H9 (cell line): ENCODE data around the gene BAIAP2L1. TPM values are rescaled to one million over a fixed set of nuclear protein-coding genes. Genes with fewer than 3 reads are reported as not detected.

ENCODE experiments used
- DNase-seq: peaks from one replicate; pipeline ENCODE4 v3.0.0-alpha.2; 2017
- H2AFZ ChIP-seq: one replicate; pipeline ENCODE4 v1.6.1; 2013; ENCODE audit warnings: mild to moderate bottlenecking, low read length, control low read depth, moderate library complexity
- H2AK5ac ChIP-seq: 2 replicates; pipeline ENCODE4 v1.6.1; 2013; ENCODE audit warnings: low read length, control low read depth, mixed read lengths; ENCODE audit not compliant: insufficient read length
- H2BK120ac ChIP-seq: one replicate; pipeline ENCODE4 v1.6.1; 2013; ENCODE audit warnings: low read depth, mild to moderate bottlenecking, low read length, control low read depth, inconsistent platforms; ENCODE audit not compliant: poor library complexity, severe bottlenecking
- H2BK12ac ChIP-seq: 2 replicates; pipeline ENCODE4 v1.6.1; 2013; ENCODE audit warnings: low read length, control low read depth, mixed read lengths, low read depth; ENCODE audit not compliant: insufficient read length
- H2BK15ac ChIP-seq: 2 replicates; pipeline ENCODE4 v1.6.1; 2013; ENCODE audit warnings: low read depth, low read length, control low read depth
- H2BK20ac ChIP-seq: one replicate; pipeline ENCODE4 v1.6.1; 2013; ENCODE audit warnings: low read depth, mild to moderate bottlenecking, low read length, control low read depth, inconsistent platforms; ENCODE audit not compliant: poor library complexity, severe bottlenecking
- H2BK5ac ChIP-seq: 2 replicates; pipeline ENCODE4 v1.6.1; 2013; ENCODE audit warnings: low read length, control low read depth, mixed read lengths; ENCODE audit not compliant: insufficient read length
- H3K14ac ChIP-seq: 2 replicates; pipeline ENCODE4 v1.6.1; 2013; ENCODE audit warnings: low read length, control low read depth; ENCODE audit not compliant: insufficient read depth
- H3K18ac ChIP-seq: 2 replicates; pipeline ENCODE4 v1.6.1; 2013; ENCODE audit warnings: low read depth, mild to moderate bottlenecking, mixed read lengths, low read length, control low read depth; ENCODE audit not compliant: insufficient read length
- H3K23ac ChIP-seq: 2 replicates; pipeline ENCODE4 v1.6.1; 2013; ENCODE audit warnings: low read length, control low read depth, mixed read lengths, low read depth; ENCODE audit not compliant: insufficient read length
- H3K23me2 ChIP-seq: 2 replicates; pipeline ENCODE4 v1.6.1; 2013; ENCODE audit warnings: low read depth, mild to moderate bottlenecking, mixed read lengths, low read length, control low read depth; ENCODE audit not compliant: insufficient read length, poor library complexity, severe bottlenecking
- H3K27ac ChIP-seq: 2 replicates; pipeline ENCODE4 v1.5.1; 2013; ENCODE audit warnings: low read length, control low read depth, mixed read lengths, low read depth; ENCODE audit not compliant: insufficient read length
- H3K27me3 ChIP-seq: 2 replicates; pipeline ENCODE4 v1.6.1; 2013; ENCODE audit warnings: low read length, control low read depth, inconsistent platforms; ENCODE audit not compliant: insufficient read depth
- H3K4ac ChIP-seq: 2 replicates; pipeline ENCODE4 v1.6.1; 2013; ENCODE audit warnings: low read depth, mild to moderate bottlenecking, control low read depth, inconsistent platforms, low read length, moderate library complexity
- H3K4me1 ChIP-seq: 2 replicates; pipeline ENCODE4 v1.6.1; 2013; ENCODE audit warnings: low read length, control low read depth, inconsistent platforms; ENCODE audit not compliant: insufficient read depth
- H3K4me2 ChIP-seq: 2 replicates; pipeline ENCODE4 v1.6.1; 2013; ENCODE audit warnings: low read length, control low read depth, mixed read lengths; ENCODE audit not compliant: insufficient read length, insufficient read depth
- H3K56ac ChIP-seq: 2 replicates; pipeline ENCODE4 v1.6.1; 2013; ENCODE audit warnings: low read depth, mild to moderate bottlenecking, mixed read lengths, low read length, control low read depth; ENCODE audit not compliant: insufficient read length
- H3K79me1 ChIP-seq: 2 replicates; pipeline ENCODE4 v1.6.1; 2013; ENCODE audit warnings: low read depth, mild to moderate bottlenecking, moderate library complexity, low read length, control low read depth, inconsistent platforms; ENCODE audit not compliant: insufficient read depth, poor library complexity, severe bottlenecking
- H3K79me2 ChIP-seq: 2 replicates; pipeline ENCODE4 v1.6.1; 2013; ENCODE audit warnings: low read length, control low read depth, inconsistent platforms; ENCODE audit not compliant: insufficient read depth
- H3K9ac ChIP-seq: 2 replicates; pipeline ENCODE4 v1.6.1; 2013; ENCODE audit warnings: low read length, control low read depth, mixed read lengths; ENCODE audit not compliant: insufficient read length; ENCODE audit errors: extremely low read depth
- H3K9me3 ChIP-seq: one replicate; pipeline ENCODE4 v1.6.1; 2013; ENCODE audit warnings: low read depth, low read length, inconsistent platforms; ENCODE audit not compliant: control insufficient read depth
- H3T11ph ChIP-seq: one replicate; pipeline ENCODE4 v1.6.1; 2013; ENCODE audit warnings: mild to moderate bottlenecking, low read length, control low read depth, inconsistent platforms
- H4K20me1 ChIP-seq: one replicate; pipeline ENCODE4 v1.6.1; 2013; ENCODE audit not compliant: control insufficient read depth, insufficient read length, insufficient read depth
- H4K5ac ChIP-seq: 2 replicates; pipeline ENCODE4 v1.6.1; 2013; ENCODE audit warnings: low read depth, mild to moderate bottlenecking, mixed read lengths, low read length, control low read depth; ENCODE audit not compliant: insufficient read length
- H4K8ac ChIP-seq: replicated peaks from 2 replicates; pipeline ENCODE4 v1.6.1; 2013; ENCODE audit warnings: low read length, control low read depth, mixed read lengths, low read depth; ENCODE audit not compliant: insufficient read length
- H4K91ac ChIP-seq: 2 replicates; pipeline ENCODE4 v1.6.1; 2013; ENCODE audit warnings: low read depth, mild to moderate bottlenecking, moderate library complexity, mixed read lengths, low read length, control low read depth; ENCODE audit not compliant: insufficient read length
- H3K27ac Mint-ChIP-seq, 3 experiments: 2 replicates in 2 of 3; 3 replicates in 1 of 3; pipeline ENCODE4 v1.8.0; 2020 to 2021; ENCODE audit warnings: mixed read lengths in 3 of 3, mild to moderate bottlenecking in 1 of 3, moderate library complexity in 1 of 3
- H3K27me3 Mint-ChIP-seq: 2 replicates; pipeline ENCODE4 v1.8.0; 2021; ENCODE audit warnings: low read depth, mild to moderate bottlenecking, moderate library complexity, mixed read lengths
- H3K36me3 Mint-ChIP-seq, 3 experiments: 2 replicates in 2 of 3; 3 replicates in 1 of 3; pipeline ENCODE4 v1.8.0; 2020 to 2021; ENCODE audit warnings: low read depth in 3 of 3, mixed read lengths in 3 of 3; ENCODE audit not compliant: insufficient read depth in 1 of 3
- H3K4me1 Mint-ChIP-seq, 2 experiments: 2 replicates each; pipeline ENCODE4 v1.8.0; 2020; ENCODE audit warnings: mixed read lengths in 2 of 2
- H3K4me3 Mint-ChIP-seq, 2 experiments: 2 replicates in 1 of 2; 3 replicates in 1 of 2; pipeline ENCODE4 v1.8.0; 2020 to 2021; ENCODE audit warnings: mild to moderate bottlenecking in 2 of 2, mixed read lengths in 2 of 2, moderate library complexity in 1 of 2
- H3K9me3 Mint-ChIP-seq, 2 experiments: 2 replicates in 1 of 2; 3 replicates in 1 of 2; pipeline ENCODE4 v1.8.0; 2020; ENCODE audit warnings: mild to moderate bottlenecking in 2 of 2, mixed read lengths in 2 of 2, moderate library complexity in 1 of 2
- WGBS: extraction: QIAGEN DNeasy Blood & Tissue Kit; methylation state at CpG from one replicate; pipeline ENCODE4 v1.1.7; 2013; ENCODE audit warnings: missing lambda C conversion rate, low lambda C conversion rate, mixed read lengths; ENCODE audit not compliant: insufficient read length; ENCODE audit errors: extremely low coverage; 5-methylcytosine and 5-hydroxymethylcytosine counted together
- total RNA-seq: library from RNA; stranded (reverse); gene quantifications from 2 replicates; pipeline ENCODE4 v1.2.1, GENCODE V29; 2021
- TF ChIP-seq, protein P1 (sequence below): fragments of 200-600 bp; sonication (generic); conservative IDR thresholded peaks from 3 replicates; pipeline ENCODE4 v1.8.0; 2021; ENCODE audit warnings: antibody characterized with exemption, mild to moderate bottlenecking

BAIAP2L1 gene
- total RNA-seq, 1 experiment from 2014 or later: 25.9 TPM

DNA sequence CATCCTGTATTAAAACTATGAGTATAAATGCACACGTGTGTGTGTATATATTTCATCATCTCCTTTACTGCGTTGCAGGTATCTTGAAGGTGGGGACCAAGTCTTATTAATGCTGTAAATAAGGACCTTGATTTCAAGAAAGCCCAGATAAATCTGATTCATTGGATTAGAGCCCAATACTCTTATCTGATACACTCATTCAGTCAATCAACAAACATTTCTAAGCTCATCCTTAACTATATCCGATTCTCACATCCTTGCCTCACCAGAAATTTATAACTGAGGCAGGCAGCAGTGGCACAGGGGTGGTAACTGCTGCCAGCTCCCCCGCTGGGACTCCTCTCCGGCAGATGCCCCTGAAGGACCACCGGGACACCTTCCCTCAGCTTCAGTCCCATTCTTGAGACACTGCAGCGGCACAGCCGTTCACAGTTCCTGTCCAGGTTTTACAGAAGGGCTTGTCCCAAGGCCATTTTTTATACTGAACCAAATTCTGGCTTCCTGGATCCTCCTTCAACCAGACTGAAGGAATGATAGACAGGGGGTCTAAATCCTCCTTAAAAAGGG is 65.4 kb downstream of the BAIAP2L1 start:
- Mint-ChIP-seq H3K27ac (no peak overlapping the region), H3K4me1 (no peaks in the 10 kb centered on the region)
- no peak overlapping the region for H4K5ac ChIP-seq

More for the DNA sequence above, 65.4 kb downstream of the BAIAP2L1 start:
- Histone ChIP-seq H2BK5ac (no peak overlapping the region), H4K91ac (no peak overlapping the region), H3K4ac (no peak overlapping the region), H2BK12ac (no peak overlapping the region), H3K4me2 (no peak overlapping the region), H4K20me1 (no peaks in the 10 kb centered on the region), H3K9ac (no peak overlapping the region), H2BK15ac (no peak overlapping the region), H3K79me2 (no peaks in the 10 kb centered on the region), H3K9me3 (no peaks in the 10 kb centered on the region), H4K8ac (no peak overlapping the region), H3T11ph (no peak overlapping the region), H3K14ac (no peak overlapping the region), H3K56ac (no peak overlapping the region), H3K4me1 (no peaks in the 10 kb centered on the region), H2AK5ac (no peak overlapping the region), H3K23me2 (no peaks in the 10 kb centered on the region), H2BK20ac (no peak overlapping the region), H3K23ac (no peak overlapping the region), H3K27me3 (no peaks in the 10 kb centered on the region), H2AFZ (no peak overlapping the region), H3K79me1 (peaks cover 3% of the 10 kb centered on the region), H3K18ac (no peak overlapping the region), H3K27ac (no peak overlapping the region), H2BK120ac (no peak overlapping the region)
- H3K4me3 Mint-ChIP-seq: no peak overlapping the region
- H3K36me3 Mint-ChIP-seq: peaks cover 25 to 36% (median 30%) of the 10 kb centered on the region in 3 experiments
- peaks cover 14 to 16% of the 10 kb centered on the region in 2 experiments for H3K9me3 Mint-ChIP-seq
- TF ChIP-seq, protein P1, sequence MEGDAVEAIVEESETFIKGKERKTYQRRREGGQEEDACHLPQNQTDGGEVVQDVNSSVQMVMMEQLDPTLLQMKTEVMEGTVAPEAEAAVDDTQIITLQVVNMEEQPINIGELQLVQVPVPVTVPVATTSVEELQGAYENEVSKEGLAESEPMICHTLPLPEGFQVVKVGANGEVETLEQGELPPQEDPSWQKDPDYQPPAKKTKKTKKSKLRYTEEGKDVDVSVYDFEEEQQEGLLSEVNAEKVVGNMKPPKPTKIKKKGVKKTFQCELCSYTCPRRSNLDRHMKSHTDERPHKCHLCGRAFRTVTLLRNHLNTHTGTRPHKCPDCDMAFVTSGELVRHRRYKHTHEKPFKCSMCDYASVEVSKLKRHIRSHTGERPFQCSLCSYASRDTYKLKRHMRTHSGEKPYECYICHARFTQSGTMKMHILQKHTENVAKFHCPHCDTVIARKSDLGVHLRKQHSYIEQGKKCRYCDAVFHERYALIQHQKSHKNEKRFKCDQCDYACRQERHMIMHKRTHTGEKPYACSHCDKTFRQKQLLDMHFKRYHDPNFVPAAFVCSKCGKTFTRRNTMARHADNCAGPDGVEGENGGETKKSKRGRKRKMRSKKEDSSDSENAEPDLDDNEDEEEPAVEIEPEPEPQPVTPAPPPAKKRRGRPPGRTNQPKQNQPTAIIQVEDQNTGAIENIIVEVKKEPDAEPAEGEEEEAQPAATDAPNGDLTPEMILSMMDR: no peak
- no peaks in the 10 kb centered on the region for H3K27me3 Mint-ChIP-seq
- 100% methylated on average over 1 of the region's 8 CpGs for WGBS
- DNase-seq: no peak
